Prostate gland (tissue), 2 donors: ENCODE data around the gene CDK5RAP3.

Experiments
- CTCF ChIP-seq, 4 experiments: fragments of 200-600 bp in 2 of 4; fragments of 450-650 bp in 2 of 4; sonication (generic) in 2 of 4; IDR thresholded peaks; 1 replicate in 3 of 4; 2 replicates in 1 of 4; pipeline ENCODE4 v1.5.1; 2016 to 2019; ENCODE audit warnings: antibody characterized with exemption in 4 of 4, mild to moderate bottlenecking in 2 of 4, moderate library complexity in 2 of 4
- POLR2A ChIP-seq: fragments of 450-650 bp; IDR thresholded peaks from one replicate; pipeline ENCODE4 v1.6.1; 2016; ENCODE audit warnings: antibody characterized with exemption, mild to moderate bottlenecking
- POLR2AphosphoS5 ChIP-seq: sonication (generic); formaldehyde crosslinking; IDR thresholded peaks from one replicate; pipeline ENCODE4 v1.6.1; 2017; ENCODE audit warnings: antibody characterized with exemption

- TF ChIP-seq CTCF (IDR thresholded peaks at IDR 0.05) (no peak), POLR2AphosphoS5 (peak; percentile 79), POLR2A (no peak)
Observed at GRCh38 chr17:47948706-47949196, 22.2 kb upstream of the CDK5RAP3 start.
